ENCODE measurements around the gene OR5F1.

OR5F1 gene

GRCh38 chr11:55949330-55949729 is 45.1 kb downstream of the OR5F1 start:
- TF ChIP-seq GABPA (IDR thresholded peaks at IDR 0.05; ENCODE audit: low read depth) (no peak), CTCF (IDR thresholded peaks at IDR 0.05; ENCODE audit: insufficient read depth, low read length) (no peak), POLR2AphosphoS5 (IDR thresholded peaks at IDR 0.05; ENCODE audit: low read depth) (no peak), SPI1 (IDR thresholded peaks at IDR 0.05; ENCODE audit: borderline replicate concordance, low read depth) (no peak), REST (IDR thresholded peaks at IDR 0.05; ENCODE audit: insufficient replicate concordance, low read depth) (no peak)
- H3K27me3 ChIP-seq (ENCODE audit: insufficient read depth, poor library complexity, severe bottlenecking), result no peaks in the 10 kb centered on the region
- no peak overlapping the region for H3K27ac ChIP-seq (replicated peaks)
- no peak overlapping the region for H3K4me3 ChIP-seq (replicated peaks; ENCODE audit: insufficient read depth, low read length)
- no peak for DNase-seq (ENCODE audit: low read depth in 1 of 2, low spot score in 1 of 2)
